NCI-H82 (cell line): ENCODE data around the gene CEBPB.

Experiments
- DNase-seq: peaks from one replicate; lab custom pipeline; 2025; lab: John Stamatoyannopoulos, UW

The CEBPB gene

DNA sequence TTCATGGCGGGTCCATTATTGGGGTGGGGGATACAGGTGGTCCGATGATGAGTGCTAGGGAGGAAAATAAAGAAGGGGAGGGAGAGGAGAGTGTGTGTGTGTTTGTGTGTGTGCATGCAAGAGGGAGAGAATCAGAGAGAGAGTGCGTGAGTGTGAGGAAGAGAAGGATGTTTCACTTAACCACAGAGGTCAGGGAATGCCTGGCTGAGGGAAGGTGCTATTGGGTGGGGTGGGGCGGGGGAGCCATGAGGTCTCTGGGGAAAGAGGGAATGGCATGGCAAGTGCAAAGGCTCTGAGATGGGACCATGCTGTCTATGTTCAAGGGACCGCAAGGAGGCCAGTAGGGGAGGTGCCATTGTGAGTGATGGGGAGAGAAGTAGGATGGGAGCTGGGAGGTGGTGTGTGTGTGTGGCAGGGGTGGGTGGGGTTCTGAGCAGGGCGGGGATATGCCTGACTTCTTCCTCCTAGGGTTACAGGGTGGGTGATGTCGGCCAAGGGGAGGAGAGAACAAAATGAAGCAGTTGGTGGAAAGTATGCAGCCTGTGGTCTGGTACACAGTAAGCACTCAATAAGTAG, 23.0 kb downstream of the CEBPB start:
- no peak for DNase-seq

DNA sequence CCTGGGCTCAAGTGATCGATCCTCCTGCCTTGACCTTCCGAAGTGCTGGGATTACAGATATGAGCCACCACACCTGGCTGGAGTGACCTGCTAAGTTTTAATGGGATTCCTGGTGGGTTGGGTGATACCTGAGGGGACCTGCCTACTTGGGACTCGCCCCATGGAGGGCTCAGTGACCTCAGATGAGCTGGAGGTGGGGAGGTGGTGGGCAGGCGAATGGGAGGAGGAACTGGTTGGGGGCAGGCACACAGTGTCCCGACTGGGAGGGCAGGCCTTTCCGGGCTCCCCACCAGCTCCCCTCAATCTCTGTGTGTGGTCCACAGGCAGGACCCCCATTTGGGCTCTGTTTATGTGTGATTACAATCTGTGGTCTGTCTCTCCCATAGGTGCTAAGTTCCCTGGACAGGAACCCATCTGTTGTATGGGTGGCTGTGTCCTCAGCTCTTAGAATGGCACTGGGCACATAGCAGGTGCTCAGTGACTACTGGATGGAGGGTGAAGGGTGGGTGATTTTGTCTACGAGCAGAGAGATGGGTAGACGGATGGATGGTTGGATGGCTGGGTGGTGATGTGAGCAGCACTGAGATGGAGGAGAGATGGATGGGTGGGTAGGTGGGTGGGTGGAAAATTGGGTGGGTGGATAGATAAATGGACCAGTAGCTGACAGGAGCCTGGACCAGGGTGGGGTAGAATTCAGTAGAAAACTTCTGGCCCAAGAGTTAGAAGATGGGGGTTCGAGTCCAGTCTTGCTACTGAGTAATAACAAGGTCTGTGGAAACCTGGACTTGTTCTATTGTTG, 23.8 kb downstream of the CEBPB start:
- DNase-seq, result no peak

DNA sequence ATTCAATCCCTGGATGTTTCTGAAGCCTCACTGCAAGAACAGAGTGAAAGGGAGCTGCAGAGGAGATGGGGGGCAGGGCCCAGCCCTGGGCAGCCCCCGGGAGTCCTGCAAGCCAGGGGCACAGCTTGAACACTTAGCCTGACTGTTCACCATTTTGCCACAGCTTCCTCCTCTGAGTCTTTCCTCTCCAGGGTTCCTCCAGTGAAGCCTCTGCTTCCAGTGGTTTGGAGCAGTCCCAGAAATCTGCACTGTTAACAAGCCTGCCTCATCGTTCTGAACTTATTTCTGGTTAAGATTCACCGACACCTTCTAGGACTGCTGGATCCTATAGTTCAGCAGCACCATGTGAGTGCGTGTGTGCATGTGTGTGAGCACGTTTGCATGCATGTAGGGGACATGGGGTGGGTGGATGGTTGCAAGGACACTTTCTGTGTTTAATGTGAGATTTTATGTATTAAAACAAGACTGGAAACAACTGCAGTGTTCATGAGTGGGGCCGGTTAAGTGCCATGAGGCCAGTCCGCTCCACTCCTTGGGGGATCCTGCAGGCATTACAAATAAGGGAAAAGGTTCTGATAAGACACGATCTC, 24.6 kb downstream of the CEBPB start:
- DNase-seq, result no peak

DNA sequence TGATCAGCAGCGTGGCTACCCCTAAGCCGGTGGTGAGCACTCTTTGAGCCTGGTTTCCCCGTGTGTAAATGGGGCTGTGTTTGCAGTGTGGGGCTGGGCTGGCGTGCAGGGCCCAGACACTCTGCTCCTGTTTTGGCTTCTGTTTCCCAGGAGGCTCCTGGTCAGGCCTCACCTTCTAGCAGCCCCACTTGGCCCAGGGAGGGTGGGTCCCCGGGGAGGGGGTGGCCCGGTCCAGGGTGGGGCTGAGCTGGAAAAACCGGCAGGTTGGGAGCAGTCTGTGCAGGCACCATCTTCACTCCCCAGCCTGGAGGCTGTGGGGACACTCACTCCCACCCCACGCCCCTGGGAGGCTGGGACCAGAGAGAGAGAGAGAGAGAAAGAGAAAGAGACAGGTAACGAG, 25.3 kb downstream of the CEBPB start:
- no peak for DNase-seq

DNA sequence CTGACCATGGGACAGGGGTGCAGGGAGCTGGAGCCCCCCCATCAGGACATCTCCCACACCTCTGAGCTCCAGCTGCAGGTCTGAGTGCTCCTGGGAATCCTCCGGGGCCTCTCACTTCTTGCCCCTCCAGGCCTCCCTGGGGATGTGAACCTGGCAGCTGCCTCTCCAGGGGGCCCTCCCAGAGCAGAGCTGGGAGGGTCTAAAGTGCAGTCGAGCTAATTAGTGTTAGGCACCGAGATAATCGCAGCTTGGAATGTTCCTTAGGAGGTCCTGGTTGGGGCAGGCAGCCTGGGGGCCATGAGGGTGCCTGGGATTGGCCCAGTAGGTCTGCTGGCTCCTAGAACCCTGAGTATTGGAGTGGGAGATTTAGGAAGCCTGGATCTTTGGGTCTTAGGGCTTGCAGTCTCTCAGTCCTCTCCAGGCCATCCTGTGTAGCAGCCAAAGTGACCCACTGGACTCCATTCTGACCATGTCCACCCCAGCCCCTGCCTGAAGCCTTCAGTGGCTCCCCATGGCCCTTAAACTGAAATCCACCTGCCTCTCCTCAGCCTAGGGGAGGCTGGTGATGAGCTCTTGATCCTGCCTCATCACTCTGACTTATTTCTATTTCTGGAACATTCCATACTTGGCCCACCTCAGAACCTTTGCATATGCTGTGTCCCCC, 26.0 kb downstream of the CEBPB start:
- peak; percentile 88 for DNase-seq

DNA sequence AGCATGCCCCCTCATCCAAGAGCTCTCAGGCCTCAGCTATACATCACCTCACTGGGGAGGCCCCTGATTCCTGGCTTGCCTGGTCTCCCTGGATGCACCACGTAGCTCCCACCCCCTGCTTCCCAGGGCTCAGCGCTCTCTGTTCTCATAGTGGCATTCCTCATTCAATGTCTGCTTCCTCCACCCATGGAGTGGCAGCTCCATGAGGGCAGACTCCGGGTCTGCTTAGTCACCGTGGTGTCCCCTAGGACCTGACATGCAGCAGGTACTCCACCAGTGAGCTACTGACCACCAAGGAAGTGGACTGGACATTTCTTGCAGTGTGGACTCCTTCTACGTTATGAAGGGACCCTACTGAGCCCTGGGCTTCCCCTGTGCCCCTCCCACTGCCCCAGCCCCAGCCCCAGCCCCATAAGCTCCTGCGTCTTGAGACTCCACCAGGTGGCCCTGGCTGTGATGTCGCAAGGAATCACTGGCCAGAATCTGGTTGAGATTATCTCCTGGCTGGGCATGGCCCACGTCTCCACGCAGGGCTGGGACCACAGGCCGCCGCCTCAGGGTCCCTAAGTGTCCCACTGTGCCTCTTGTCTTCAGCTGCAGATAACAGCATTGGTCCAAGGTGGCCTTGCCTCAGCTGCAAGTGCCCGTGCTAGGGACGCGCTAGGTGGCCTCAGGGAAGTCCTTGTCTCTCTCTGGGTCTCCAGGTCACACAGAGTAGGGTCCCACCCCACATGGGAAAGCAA, 26.7 kb downstream of the CEBPB start:
- peak; percentile 14 for DNase-seq

DNA sequence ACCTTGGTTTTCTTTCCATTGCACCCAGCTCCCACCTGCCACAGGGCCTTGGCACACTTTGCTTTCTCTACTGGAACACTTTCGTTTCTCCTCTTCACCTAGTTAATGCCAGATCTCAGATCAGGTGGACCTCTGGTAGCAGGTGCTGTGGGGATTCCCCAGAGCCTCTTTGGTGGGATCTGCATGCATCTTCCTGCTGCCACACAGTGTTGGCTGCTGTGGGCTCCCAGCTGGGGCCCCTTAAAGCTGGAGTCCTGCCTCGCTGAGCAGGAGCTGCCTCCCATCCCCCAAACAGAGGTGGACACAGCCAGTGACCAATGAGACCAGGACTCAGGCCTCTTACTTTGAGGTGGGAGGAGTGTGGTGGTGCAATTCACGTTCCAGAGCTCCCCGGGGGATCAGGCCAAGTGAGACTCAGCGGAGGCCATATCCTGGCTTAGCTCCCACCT, 28.4 kb downstream of the CEBPB start:
- DNase-seq, result no peak

DNA sequence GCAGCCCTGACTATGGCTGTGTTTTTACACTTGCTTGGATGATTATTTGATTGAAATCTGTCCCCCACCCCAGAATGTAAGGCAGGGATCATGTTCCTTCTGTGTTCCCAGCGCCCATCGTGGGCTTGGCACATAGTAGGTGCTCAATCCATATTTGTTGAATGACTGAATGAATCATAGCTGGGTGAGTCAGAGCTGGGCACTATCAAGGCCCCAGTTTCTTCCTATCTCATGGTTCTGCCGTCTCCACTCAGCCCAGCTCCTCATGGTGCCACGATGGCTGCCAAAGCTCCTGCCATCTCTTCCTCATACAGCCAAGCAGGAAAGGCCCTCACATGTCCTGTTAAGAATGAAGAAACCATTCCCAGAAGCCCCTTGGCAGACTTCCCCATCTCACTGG, 29.0 kb downstream of the CEBPB start:
- DNase-seq, result no peak

DNA sequence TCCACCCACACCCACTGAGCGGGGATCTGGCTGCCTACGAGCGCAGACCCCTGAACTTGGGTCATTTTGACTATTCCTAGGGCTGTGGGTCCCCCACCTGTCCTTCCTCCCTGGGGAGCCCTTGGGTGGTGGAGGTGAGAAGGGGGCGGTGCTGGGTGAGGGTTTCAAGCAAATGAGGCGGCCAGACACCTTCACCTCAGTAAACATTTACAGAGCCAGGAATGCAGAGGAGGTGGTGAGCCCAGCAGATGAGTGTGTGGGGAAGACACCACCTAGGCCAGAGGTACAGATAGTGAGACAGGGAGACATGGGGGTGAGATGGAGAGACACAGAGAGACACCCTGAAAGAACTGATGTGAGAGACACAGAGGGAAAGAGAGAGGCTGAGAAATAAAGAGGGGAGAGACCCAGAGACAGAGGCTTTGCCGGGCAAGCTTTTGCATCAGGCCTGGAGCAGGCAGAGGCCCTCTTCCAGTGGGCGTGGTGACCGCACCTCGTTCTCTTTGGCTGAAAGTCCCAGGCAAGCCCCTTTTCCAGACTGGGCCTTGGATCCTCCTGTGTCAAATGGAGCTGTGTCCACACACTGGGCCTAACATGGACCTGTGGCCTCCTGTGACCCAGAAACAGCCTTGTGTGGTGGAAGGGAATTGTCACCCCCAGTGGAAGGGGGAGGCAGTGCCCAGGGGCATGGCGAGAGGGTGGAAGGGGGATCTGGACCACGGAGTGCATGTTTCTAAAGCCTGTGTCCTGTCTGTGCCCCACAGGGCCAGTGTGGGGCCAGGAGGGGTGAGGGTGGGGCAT, 29.7 kb downstream of the CEBPB start:
- no peak for DNase-seq

DNA sequence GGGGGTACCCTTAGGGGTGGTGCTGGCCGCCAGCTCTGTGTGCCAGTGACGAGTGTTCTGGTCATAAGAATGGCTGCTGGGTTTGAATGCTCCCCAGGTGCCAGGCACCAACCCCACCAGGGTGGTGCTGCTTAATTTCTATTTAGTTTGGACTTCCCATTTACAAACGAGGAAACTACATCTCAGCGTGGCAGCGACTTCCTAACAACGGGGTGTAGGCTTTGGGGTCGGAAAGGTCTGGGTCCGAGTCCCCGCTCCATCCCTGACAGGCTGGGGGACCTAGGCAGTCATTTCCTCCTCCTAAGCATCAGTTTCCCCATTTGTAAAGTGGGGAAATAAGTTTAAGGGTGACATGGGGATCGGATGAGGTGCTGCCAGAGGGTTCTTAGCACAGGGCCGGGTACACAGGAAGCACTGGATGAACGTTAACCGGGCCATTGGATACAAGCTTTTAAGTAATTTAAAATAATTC, 30.3 kb downstream of the CEBPB start:
- DNase-seq, result no peak

DNA sequence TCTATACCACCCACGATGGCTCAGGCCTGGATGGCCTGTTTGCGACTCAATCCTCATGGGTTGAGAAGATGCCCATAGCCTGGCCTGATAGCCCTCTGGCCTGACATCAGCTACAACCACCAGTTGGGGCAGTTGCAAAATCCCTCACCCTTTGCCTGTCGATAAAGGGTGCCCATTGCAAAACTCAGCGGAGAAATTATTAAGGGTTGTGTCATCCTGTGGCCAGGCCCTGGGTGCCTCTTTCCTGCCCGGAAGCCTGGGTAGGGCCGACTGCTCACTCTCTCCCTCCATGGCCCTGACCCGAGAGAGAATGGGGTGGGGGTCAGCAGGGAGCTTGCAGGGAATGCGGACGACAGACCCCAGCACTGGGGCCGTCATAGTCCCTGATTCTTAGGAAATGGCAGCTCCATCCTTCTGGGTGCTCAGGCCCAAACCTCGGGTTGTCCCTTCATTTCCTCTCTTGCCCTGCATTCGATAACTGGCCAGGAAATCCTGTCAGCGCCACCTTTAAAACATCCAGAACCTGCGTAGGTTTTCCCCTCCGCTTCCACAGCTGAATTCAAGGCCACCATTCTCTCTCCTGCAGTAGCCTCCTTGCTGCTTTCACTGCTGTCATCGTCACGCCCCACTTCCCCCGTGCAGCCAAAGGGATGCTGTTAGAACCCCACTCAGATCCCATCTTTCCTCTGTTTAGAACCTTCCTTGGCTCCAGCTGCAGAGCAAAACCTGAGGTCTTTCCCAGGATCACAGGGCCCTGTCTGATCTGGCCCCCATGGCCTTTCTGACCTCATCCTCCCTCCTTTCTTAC, 31.1 kb downstream of the CEBPB start:
- DNase-seq, result no peak

DNA sequence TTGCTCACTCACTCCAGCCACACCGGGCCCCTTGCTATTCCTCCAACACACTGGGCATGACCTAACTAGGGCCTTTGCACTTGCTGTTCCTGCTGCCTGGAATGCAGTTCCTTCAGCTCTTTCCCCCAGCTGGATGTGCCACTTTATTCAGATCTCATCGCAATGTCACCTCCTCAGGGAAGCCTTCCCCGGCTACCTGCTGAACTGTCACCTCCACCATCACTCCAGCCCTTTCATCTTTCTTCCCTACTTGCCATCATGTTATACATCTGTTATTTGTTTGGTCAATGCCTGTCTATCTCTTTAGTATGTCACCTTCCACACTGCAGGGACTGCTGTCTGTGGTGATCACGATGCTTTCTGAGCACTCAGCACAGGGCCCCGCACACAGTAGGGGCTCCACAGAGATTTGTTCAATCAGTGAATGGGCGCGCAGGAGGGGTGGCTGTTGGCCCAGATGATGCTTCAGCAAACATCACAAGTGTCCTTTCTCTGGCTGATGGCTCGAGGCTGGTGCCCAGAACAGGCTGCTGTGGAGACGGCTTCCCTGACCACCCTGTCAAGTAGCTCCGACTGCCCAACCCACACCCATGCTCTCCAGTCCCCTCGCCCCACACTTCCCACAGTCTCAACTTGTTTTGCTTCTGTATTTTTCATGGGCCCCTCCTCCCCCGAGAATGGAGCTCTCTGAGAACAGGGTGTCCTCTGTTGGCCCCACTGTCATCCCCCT, 31.8 kb downstream of the CEBPB start:
- no peak for DNase-seq

DNA sequence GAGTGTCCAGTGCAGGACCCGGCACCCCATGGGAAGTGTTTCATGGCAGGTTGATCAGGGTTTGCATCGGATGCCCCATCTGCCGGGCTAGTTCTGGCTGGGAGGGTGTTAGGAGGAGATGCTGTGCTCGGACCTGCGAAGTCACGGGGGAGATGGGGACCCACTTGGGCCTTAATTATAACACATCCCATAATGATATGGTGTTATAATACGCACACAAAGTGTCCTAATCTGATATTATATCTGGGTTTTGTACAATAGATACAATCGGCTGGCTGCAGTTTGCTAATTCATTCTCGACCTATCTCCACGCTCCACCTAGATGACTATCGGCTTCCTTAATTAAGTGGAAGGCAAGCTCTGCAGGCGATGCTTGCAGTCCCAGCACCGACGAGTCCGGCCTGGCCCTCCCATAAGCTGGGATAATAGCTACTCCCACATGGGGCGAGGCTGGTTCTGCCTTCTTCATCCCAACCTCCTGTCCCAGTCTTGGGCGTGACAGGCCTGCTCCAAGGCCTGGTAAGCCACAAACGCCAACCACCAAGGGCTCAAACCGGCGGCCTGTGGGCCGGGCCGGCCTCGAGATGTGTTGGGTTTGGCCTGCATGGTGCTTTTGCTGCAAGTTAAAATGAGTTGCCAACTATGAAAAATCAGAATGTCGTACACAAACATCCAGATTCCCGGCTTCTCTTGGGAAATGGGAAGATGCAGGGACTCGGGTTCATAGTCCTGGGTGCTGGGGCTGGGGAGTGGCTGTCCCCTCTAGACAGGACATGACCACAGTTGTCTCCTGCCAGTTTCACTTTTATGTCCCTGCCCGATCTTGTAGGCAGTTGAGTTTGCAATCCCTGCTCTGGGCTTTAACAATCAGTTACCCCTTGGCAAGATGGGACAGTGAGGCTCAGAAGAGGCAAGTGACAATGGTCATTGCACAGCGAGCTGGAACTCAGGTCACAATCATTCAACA, 32.7 kb downstream of the CEBPB start:
- DNase-seq, result no peak

DNA sequence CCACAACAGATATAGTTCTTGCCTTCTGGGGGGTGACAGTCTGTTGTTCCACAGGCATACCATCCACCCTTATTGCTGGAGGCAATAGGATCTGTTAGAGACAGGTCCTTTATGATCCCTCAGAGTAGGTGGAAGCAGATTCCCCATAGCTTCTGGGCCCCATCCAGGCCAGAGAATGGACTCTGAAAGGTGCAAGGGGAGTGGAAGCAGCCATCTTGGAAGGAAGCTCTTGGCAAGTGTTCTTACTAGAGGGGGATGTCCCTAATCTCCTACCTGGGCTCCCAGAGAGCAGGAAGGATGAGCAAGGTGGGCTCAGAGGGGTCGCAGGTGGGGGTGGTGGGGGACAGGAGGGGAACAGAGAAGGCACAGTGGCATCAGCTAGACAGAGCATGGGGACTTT, 33.4 kb downstream of the CEBPB start:
- DNase-seq, result no peak

DNA sequence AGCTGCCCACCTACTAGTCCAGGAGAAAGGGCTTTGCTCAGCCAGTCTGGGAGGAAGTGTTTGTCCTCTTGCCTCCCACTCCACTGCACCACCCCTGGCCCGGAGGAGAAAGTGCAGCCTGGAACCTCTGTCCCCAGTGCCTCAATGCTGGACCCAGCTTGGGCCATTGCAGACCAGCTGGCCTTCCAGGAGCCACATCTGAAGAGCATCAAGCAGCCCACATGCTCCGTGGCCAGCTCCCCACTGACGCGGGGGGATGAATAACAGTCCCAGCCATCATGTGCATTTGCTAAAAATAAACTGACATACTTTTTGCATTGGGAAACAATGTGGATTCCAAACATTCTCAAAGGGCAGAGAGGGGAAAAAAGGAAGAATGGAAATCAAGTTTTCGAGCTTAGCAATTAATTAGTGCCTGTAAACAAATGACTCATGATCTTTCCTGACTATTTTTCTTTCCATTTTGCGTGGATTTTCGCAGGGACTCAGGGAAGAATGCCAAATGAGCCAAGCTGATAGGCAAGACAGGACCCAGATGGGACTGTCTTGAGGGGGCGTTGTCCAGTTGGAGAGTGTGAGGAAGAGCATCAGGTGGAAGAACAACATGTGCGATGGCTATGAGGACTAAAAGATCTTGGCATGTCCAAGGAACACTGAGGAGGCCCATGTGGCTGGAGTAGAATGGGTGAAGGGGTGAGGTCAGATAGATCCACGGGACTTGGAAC, 34.1 kb downstream of the CEBPB start:
- peak; percentile 14 for DNase-seq

DNA sequence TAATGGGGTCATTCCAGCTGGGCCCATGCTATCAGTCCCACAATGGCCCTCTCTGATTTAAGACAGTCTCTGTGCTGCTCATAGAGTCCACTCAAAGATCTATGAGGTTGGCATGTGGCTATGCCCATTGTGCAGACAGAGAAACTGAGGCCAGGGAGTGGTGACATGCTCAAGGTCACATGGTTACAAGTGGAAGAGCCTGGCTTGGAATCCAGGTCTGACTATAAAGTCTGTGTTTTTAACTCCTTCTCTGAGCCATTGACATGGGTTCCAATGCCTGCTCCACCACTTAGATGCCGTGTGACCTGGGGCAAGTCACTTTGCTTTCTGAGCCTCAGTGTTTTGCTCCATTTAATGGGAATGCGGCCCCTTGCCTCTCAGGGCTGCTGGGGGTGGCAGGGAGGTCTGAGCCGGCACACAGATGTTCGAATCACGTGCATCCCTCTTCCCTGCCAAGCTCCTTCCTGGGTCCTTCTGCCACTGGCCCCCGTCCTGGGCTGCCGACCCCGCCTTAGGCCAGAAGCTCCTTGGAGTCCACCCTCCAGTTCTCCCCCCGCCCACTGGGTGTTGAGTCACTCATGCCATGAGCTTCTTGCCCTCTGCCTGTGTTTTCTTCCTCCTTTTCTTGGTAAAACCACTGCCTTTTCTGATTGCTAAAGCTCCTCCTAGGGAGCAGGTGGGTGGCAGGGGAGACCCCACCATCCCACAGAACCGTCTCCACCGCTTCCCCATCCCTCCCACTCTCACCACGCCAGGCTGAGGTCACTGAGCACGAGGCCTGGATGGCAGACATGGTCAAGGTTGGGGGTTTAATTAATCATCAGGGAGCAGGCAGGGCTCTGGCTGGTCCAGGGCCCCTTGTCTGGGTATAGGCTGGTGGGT, 35.7 kb downstream of the CEBPB start:
- DNase-seq, result no peak

DNA sequence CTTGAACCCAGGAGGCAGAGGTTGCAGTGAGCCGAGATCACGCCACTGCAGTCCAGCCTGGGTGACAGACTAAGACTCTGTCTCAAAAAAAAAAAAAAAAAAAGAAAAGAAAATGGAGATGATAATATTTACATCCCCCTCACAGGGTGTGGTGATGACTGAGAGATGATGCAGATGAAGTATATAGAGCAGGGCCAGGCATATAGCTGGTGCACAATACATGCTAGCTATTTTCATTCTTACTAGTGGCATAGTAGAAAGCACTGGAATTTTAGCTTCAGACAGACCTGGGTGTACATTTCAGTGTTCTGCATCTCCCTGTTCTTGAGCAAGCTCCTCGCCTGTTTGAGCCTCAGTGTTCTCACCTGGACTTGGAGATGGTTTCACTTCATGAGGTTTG, 36.9 kb downstream of the CEBPB start:
- no peak for DNase-seq
